K562 treated with DMSO at 1 percent for 12 hours (cell line): ENCODE measurements around the gene FCGBP. TPM values are rescaled to one million over a fixed set of nuclear protein-coding genes. Genes with fewer than 3 reads are reported as not detected.

Experiments
- total RNA-seq: library from RNA; unstranded; fragments of 300-600 nt; gene quantifications from 2 replicates; pipeline ENCODE4 v1.2.3, GENCODE V29; 2022; ENCODE audit not compliant: insufficient read depth

FCGBP gene
- 0.27 and 0.31 TPM in 2 replicates for total RNA-seq

DNA sequence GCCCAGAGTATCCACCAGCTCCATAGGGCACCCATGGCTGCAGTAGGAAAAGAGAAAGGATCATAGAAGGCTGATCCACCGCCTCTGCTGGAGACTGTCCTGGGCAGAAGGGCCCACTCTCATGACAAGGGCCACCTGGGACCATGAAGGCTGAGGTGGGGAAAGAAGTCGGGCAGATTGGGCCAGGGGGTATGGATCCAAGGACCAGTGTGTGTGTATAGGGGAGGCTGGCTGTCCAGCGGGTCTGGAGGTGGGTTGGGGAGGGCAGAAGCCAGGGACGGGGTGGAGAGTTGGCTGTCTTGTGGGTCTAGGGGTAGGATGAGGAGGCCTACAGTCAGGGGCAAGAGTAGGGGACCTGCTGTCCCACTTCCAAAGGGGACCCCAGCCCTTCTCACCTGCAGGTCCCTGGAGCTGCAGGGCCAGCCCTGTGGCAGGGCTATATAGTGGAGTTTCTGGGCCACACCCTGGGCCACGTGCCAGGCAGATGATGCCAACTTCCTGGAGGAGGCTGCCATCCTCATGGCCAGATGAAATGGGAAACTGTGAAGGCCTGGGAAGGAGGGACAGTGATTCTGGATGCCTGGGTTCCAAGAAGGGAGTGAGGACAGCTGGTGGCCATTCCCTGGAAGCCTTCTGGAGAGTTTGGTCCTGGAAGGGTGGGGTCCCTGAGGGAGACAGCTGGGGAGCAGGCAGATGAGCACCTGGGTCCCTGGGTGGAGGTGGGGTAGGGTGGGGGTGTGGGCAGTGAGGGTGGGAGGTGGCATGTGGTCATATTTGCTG is at the start of gene FCGBP:
Gene FCGBP (minus strand): TSS at position 51 of the 780 bp plus-strand sequence.

DNA sequence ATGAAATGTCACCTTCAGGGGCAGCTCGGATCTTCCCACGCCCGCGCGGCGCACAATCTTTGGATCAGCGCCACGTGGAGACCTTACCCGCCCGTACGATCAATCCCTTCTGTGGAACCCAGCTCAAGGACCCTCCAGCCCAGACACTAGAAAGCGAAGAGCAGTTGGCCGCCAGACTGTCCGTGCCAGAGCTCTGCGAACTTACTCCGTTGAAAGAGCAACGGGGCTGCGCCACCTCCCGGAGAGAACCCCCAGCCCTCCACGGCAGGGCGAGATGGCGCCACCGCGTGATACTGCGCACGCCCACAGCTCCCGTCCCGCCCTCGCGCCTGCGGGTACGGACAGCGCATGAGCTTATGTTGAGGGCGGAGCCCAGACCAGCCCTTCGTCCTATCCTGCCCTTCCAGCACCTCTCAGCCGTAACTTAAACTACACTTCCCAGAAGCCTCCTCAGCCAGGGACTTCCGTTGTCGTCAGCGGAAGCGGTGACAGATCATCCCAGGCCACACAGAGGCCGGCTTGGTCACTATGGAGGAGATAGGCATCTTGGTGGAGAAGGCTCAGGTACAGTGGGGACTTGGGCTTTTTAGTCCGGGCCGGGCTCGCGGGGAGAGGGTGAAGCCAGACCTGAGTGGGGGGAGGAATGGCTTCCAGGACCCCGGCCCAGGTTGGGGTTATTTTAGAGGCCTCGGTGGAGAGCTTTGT is 36.4 kb upstream of the FCGBP start, which contains the start of gene PSMC4:
Gene PSMC4 (plus strand): TSS at position 491 of the 705 bp plus-strand sequence. CDS start 38 bp downstream, at position 529.

Other genes with a start within 250 kb of the FCGBP start
- gene LGALS14, start 230.2 kb downstream of the FCGBP start, total RNA-seq, result not detected in 2 replicates
- not detected in 2 replicates for gene CLC, start 196.6 kb downstream of the FCGBP start, total RNA-seq
- gene LEUTX, start 155.8 kb downstream of the FCGBP start, total RNA-seq, result not detected in 2 replicates
- 8.2 and 12.6 TPM in 2 replicates for gene DYRK1B, start 100.5 kb downstream of the FCGBP start, total RNA-seq
- gene FBL, start 88.3 kb downstream of the FCGBP start, total RNA-seq, result 323 and 470 TPM in 2 replicates
- 120 and 143 TPM in 2 replicates for gene PSMC4, start 36.5 kb upstream of the FCGBP start, total RNA-seq
- 0.18 and 3.3 TPM in 2 replicates for gene ZNF546, start 62.4 kb upstream of the FCGBP start, total RNA-seq
- 2.6 and 10.7 TPM in 2 replicates for gene ZNF780B, start 121.6 kb upstream of the FCGBP start, total RNA-seq
- gene ZNF780A, start 156.3 kb upstream of the FCGBP start, total RNA-seq, result 21.2 and 22.3 TPM in 2 replicates